ENCODE measurements around the gene SNRNP27. TPM values are rescaled to one million over a fixed set of nuclear protein-coding genes. Genes with fewer than 3 reads are reported as not detected.

Gene SNRNP27
- total RNA-seq, 1 donor from 2014 or later: 47.2 TPM

GRCh38 chr2:69954084-69954483 lies 60.3 kb downstream of the SNRNP27 start:
- no peaks in the 10 kb centered on the region for H3K4me1 Mint-ChIP-seq (ENCODE audit: low read depth)
- no peak overlapping the region for H3K27ac Mint-ChIP-seq

More at GRCh38 chr2:69954084-69954483, 60.3 kb downstream of the SNRNP27 start:
- H3K9me3 Mint-ChIP-seq (ENCODE audit: low read depth): no peaks in the 10 kb centered on the region
- peaks cover 16% of the 10 kb centered on the region for H3K27me3 Mint-ChIP-seq
- no peaks in the 10 kb centered on the region for H3K36me3 Mint-ChIP-seq (ENCODE audit: insufficient read depth)
- DNase-seq (ENCODE audit: low spot score, unreplicated experiment): no peak
- TF ChIP-seq CTCF (IDR thresholded peaks at IDR 0.05; ENCODE audit: unreplicated experiment): no peak
- no peak overlapping the region for H3K4me3 Mint-ChIP-seq (ENCODE audit: low read depth)

Other genes starting within 250 kb of the SNRNP27 start
- gene ANXA4, start 151.8 kb upstream of the SNRNP27 start, total RNA-seq: 250 and 262 TPM in 2 replicates
- gene GMCL1, start 64.3 kb upstream of the SNRNP27 start, total RNA-seq: 33.1 and 39.2 TPM in 2 replicates
- gene MXD1, start 21.2 kb downstream of the SNRNP27 start, total RNA-seq: 9.2 and 10.8 TPM in 2 replicates
- gene ASPRV1, start 67.7 kb downstream of the SNRNP27 start, total RNA-seq: 1.1 and 1.2 TPM in 2 replicates
- gene PCBP1, start 193.5 kb downstream of the SNRNP27 start, total RNA-seq: 295 and 305 TPM in 2 replicates